Endothelial cell (in vitro differentiated cells): ENCODE data around the gene MYOG. TPM values are rescaled to one million over a fixed set of nuclear protein-coding genes. Genes with fewer than 3 reads are reported as not detected.

Experiments
- DNase-seq: peaks from one replicate; pipeline ENCODE4 v3.0.0; 2021; ENCODE audit warnings: low spot score
- H3K27ac Mint-ChIP-seq: one replicate; pipeline ENCODE4 v1.8.0; 2021; ENCODE audit warnings: mixed read lengths, inconsistent platforms; ENCODE audit not compliant: unreplicated experiment
- H3K27me3 Mint-ChIP-seq: one replicate; pipeline ENCODE4 v1.8.0; 2021; ENCODE audit warnings: mild to moderate bottlenecking, moderate library complexity, mixed read lengths, inconsistent platforms; ENCODE audit not compliant: unreplicated experiment
- H3K36me3 Mint-ChIP-seq: one replicate; pipeline ENCODE4 v1.8.0; 2021; ENCODE audit warnings: mild to moderate bottlenecking, low read depth, mixed read lengths, inconsistent platforms; ENCODE audit not compliant: unreplicated experiment
- H3K4me1 Mint-ChIP-seq: one replicate; pipeline ENCODE4 v1.8.0; 2021; ENCODE audit warnings: mild to moderate bottlenecking, mixed read lengths, inconsistent platforms; ENCODE audit not compliant: unreplicated experiment
- H3K4me3 Mint-ChIP-seq: one replicate; pipeline ENCODE4 v1.8.0; 2021; ENCODE audit warnings: mild to moderate bottlenecking, mixed read lengths, inconsistent platforms; ENCODE audit not compliant: unreplicated experiment
- H3K9me3 Mint-ChIP-seq: one replicate; pipeline ENCODE4 v1.8.0; 2021; ENCODE audit warnings: mixed read lengths, inconsistent platforms; ENCODE audit not compliant: unreplicated experiment
- CTCF ChIP-seq: fragments of 200-600 bp; sonication (generic); IDR thresholded peaks from one replicate; pipeline ENCODE4 v1.5.0; 2021; ENCODE audit warnings: antibody characterized with exemption; ENCODE audit not compliant: unreplicated experiment
- total RNA-seq: library from RNA; stranded (reverse); fragmentation: NEBNext Ultra II Directional; extraction: Animal tissue kit (Norgen Biotek cat#: 25700); gene quantifications from one replicate; pipeline ENCODE4 v1.2.1, GENCODE V29; 2021; ENCODE audit not compliant: unreplicated experiment

The MYOG gene
- total RNA-seq, 1 donor from 2014 or later: 15.7 TPM

DNA sequence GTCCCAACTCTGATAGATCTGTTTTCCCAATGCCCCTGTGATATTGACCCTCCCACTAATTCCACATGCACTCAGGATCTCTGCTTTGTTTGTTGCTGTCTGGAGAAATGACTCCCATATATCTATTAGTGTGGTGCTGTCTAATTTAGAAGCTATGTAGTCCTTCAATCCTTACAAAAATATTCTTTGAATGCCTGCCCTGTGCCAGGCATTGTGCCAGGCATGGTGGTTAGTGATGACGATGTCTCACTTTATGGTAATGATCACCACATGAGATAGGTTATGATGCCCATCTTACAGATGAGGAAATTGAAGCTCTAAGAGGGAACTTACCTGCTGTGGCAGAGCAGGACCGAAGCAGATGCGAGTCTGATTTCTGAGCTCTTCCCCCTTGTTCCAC, 12.9 kb downstream of the MYOG start:
- DNase-seq: no peak
- Mint-ChIP-seq H3K36me3 (peaks cover 32% of the 10 kb centered on the region), H3K4me3 (peak overlapping the region; percentile 83), H3K4me1 (peaks cover 51% of the 10 kb centered on the region), H3K27me3 (peaks cover 8% of the 10 kb centered on the region), H3K9me3 (no peaks in the 10 kb centered on the region), H3K27ac (no peak overlapping the region)
- TF ChIP-seq CTCF: no peak

- DNase-seq: no peak
- TF ChIP-seq CTCF: no peak
- Mint-ChIP-seq H3K4me3 (no peak overlapping the region), H3K4me1 (peaks cover 46% of the 10 kb centered on the region), H3K27ac (no peak overlapping the region), H3K36me3 (peaks cover 35% of the 10 kb centered on the region), H3K9me3 (no peaks in the 10 kb centered on the region), H3K27me3 (peaks cover 12% of the 10 kb centered on the region)
Observed at GRCh38 chr1:203072002-203072602, 13.7 kb downstream of the MYOG start.

DNA sequence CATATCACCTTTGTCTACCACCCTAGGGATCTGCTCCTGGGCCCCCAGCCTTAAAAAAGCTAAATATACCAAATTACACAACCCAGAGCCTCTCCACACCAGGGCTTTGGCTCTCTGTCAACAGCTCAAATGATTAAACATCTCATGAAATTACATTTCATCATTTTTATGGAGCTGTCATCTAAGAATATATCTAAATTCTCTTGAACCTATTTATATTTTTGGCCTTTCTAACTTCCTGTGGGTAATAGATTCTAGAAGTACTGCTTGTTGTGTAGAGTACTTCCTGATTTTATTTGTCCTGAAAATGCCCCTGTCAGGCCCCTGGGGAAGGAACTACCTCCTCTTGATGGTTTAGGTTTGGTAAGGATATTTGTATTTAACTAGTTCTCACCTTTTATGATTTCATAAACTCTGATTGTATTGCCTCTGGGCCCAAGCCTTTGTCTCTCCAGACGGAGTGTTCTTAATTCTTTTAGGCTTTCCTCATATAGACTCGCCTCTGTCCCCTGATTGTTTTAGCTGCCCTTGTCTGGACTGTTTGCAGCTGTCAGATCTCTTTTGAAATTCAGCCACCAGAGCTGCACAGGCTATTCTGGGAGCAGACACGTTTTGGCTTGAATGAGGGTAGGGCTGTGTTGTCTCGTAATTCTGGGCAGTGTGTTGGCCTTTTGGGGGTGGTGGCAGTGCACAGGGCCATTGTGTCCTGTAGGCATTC, 16.6 kb downstream of the MYOG start:
- DNase-seq: no peak
- Mint-ChIP-seq H3K4me1 (peaks cover 28% of the 10 kb centered on the region), H3K27ac (peak overlapping the region; percentile 78), H3K4me3 (no peak overlapping the region), H3K9me3 (no peaks in the 10 kb centered on the region), H3K27me3 (peaks cover 7% of the 10 kb centered on the region), H3K36me3 (peaks cover 30% of the 10 kb centered on the region)
- no peak for TF ChIP-seq CTCF

GRCh38 chr1:203066965-203067364, 18.8 kb downstream of the MYOG start:
- peaks cover 7% of the 10 kb centered on the region for H3K27me3 Mint-ChIP-seq
- H3K4me1 Mint-ChIP-seq: peaks cover 22% of the 10 kb centered on the region
- DNase-seq: no peak
- TF ChIP-seq CTCF: no peak
- H3K27ac Mint-ChIP-seq: no peak overlapping the region
- peak overlapping the region; percentile 27 for H3K4me3 Mint-ChIP-seq
- no peaks in the 10 kb centered on the region for H3K9me3 Mint-ChIP-seq
- peaks cover 9% of the 10 kb centered on the region for H3K36me3 Mint-ChIP-seq

- Mint-ChIP-seq H3K36me3 (peaks cover 3% of the 10 kb centered on the region), H3K27me3 (peaks cover 7% of the 10 kb centered on the region), H3K9me3 (no peaks in the 10 kb centered on the region), H3K4me3 (no peak overlapping the region), H3K27ac (no peak overlapping the region), H3K4me1 (peaks cover 19% of the 10 kb centered on the region)
- TF ChIP-seq CTCF: no peak
- no peak for DNase-seq
Observed at GRCh38 chr1:203065986-203066385, 19.8 kb downstream of the MYOG start.
